CD4-positive, alpha-beta T cell treated with Interleukin-4 for 4 hours (primary cell): Measurements from ENCODE around the gene ITSN1.
"Not testable (repeated sequence)": the region's sequence is repeated elsewhere in the genome, so short reads cannot be mapped to it uniquely, and the experiment has no call there.

Experiments
- DNase-seq: peaks from one replicate; pipeline ENCODE4 v3.0.0-alpha.2; 2020

ITSN1 gene

GRCh38 chr21:33642027-33642895, at the start of gene ITSN1:
ITSN1 (plus strand) TSS chr21:33642501; CDS start chr21:33718829, 76,328 bp downstream.
- peak; percentile 100 for DNase-seq

DNA sequence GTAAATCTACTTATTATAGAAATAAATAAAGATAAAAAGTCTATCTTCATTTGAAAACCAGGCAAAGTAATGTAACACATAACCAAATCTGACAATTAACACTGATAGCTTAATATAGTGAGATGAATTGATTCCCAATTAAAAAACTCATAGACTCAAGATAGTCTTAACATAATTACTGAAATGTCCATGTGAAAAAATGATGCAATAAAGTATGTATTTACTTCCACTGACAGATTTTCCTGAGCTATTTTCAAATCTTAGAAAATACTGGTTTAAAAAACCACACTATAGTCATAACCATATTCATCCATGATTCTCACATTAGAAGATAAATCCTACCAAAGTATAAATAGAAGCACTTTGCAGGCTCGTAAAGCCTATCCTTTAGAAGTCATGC, 44.2 kb upstream of the ITSN1 start:
- DNase-seq: no peak

DNA sequence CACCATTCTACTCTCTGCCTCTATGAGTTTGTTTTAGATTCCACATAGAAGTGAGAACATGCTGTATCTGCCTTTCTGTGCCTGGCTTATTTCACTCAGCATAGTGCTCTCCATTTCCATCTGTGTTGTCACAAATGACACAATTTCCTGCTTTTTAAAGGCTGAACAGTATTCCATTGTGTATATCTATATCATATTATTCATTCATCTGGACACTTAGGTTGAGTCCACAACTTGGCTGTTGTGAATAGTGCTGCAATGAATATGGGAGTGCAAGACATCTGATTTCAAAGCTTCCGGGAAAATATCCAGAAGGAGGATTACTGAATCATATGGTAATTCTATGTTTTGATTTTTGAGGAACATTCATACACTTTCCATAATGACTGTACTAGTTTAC, 33.7 kb upstream of the ITSN1 start:
- DNase-seq: no peak

DNA sequence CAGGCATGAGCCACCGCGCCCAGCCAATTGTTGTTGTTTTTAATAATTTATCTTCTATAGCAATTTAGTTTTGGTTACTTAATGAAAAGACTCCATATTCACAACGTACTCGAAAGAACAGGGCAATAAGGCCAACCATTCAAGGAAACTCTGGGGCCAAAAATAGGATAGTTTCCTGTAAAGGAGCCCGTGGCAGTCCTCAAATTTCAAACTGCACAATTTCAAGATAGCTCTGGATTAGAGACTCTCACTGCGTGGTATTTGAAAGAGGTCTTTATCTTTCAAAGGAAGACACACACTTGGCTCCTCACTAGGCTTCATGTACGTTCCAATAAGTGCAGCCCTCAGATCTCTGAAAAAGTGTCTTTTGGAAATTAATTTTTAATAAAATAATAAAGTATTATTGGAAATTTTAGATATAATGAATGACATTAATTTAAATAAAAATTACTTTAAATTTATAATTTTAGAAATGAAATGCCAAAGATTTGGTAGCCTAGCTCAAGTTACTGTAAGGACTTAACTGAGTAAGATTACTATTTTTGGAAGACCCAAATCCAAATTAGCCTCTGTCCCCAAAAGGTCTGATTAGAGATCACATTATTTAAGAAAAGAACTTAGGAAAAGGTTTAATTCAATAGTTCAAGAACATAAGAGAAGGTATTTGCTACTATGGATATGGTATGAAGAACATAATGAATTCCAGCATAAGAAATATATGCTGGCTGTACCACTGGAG, 31.1 kb upstream of the ITSN1 start:
- DNase-seq: no peak

GRCh38 chr21:33617565-33617964, 24.7 kb upstream of the ITSN1 start:
- DNase-seq: not testable (repeated sequence)

- no peak for DNase-seq
These were observed 23.9 kb upstream of the ITSN1 start for GRCh38 chr21:33618407-33618806.

GRCh38 chr21:33619726-33620125, 22.6 kb upstream of the ITSN1 start:
- DNase-seq: no peak

- DNase-seq: no peak
These were observed 20.0 kb upstream of the ITSN1 start for GRCh38 chr21:33622253-33622652.

DNA sequence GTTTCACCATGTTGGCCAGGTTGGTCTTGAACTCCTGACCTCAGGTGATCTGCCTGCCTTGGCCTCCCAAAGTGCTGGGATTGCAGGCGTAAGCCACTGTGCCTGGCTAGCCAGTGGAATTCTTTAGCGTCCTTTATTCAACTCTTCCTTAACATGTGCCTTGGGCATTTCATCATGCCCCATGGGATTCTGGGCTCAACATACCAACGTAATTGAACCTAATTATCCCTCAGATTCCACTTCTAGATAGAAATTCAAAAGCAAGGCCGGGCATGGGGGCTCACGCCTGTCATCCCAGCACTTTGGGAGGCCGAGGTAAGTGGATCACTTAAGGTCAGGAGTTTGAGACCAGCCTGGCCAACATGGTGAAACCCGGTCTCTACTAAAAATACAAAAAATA, 16.1 kb upstream of the ITSN1 start:
- not testable (repeated sequence) for DNase-seq

GRCh38 chr21:33634254-33634653, 8.0 kb upstream of the ITSN1 start:
- no peak for DNase-seq

- no peak for DNase-seq
These were observed 1.5 kb upstream of the ITSN1 start for GRCh38 chr21:33640697-33641351.

GRCh38 chr21:33641352-33642026, 812 bp upstream of the ITSN1 start, which contains the start of gene CRYZL1:
CRYZL1 (minus strand) TSS chr21:33641741; CDS start chr21:33631551, 10,190 bp downstream.
- peak; percentile 100 for DNase-seq

DNA sequence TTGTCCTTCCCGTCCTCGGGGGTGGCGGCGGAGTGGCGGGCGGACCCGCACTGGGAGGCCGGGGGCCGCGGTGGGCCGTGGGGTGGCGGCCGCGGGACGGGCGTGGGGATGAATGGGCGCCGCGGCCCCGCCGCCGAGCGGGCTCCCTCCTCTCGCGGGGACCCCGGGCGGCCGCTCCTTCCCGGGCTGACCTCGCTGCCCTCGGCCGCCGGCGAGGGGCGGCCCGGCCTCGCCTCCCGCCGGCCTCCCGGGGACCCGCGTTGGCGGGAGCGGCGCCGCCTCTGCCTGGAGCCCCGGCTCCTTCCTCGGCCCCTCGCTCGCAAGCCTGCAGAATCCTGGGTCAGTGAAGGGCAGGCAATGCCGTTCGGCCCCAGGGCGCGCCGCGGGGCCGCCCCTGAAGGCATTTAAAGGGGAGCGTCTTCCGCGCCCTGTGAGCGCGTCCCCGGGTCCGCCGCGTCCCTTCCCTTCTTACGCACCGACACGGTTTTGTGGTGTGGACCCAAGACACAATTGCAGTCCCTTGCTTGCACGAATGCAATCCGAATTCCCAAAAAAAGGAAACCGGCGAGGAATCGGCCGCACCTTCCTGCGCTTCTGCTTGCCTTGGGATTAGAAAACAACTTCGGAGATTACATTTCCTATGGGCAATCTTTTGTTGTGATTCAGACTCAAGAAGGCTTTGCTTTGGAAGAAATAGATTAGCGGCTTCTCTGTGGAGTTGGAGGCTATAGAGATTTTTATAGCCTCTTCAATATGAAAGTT, 776 bp downstream of the ITSN1 start:
- DNase-seq: no peak

DNA sequence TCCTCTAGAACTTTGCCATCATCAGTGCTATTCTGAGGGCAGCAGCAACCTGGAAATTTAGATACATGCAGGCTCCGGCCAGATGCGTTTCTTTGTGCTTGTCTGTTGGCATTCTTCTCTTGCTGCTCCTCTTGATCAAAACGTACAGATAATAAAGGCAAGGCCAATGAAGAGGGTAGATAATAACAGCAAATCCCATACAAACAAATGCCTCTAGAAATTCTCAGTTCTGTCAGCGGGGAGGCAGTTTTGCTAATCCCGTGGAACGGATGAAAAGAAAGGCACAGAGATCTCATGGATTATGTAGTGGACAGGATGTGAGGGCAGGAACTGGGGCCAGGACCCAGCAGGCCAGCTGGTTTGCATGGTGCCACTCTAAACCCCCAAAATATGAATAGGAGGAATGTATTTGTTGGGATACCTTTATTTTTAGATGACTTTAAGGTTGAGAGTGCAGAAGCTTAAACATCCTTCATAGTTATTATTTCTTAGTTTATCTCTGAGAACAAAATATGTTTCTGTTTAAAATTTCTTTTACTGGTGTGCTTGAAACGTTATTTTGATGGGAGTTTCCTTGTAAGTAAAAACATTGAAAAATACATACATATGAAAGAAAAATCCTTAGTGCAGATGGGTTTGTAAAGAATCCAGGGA, 1.5 kb downstream of the ITSN1 start:
- DNase-seq: no peak

DNA sequence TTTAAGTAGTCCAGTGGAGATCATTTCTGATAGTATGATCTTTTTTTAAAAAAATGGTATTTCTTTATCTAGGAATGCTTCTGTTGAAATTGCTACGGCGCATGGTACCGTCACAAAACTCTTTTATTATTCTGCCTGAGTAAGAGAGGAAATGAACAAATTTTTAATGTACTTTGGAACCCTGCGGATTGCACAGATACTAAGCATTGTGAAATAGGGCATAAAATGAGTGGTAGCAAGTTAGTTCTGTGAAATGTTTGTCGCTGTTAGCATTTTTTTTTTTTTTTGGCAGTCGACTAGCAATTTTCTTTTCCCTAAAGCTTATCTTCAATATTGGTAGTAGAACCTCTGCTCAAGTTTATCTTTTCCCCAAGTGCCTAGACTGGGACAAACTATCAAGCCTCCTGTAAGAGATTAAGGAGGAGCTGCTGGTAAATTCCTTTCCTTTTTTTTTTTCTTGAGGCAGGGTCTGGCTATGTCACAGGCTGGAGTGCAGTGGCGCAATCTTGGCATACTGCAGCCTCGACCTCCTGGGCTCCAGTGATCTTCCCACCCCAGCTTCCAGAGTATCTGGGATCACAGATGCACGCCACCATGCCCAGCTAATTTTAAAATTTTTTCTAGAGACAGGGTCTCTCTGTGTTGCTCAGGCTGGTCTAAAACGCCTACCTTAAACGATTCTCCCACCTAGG, 2.2 kb downstream of the ITSN1 start:
- DNase-seq: no peak

DNA sequence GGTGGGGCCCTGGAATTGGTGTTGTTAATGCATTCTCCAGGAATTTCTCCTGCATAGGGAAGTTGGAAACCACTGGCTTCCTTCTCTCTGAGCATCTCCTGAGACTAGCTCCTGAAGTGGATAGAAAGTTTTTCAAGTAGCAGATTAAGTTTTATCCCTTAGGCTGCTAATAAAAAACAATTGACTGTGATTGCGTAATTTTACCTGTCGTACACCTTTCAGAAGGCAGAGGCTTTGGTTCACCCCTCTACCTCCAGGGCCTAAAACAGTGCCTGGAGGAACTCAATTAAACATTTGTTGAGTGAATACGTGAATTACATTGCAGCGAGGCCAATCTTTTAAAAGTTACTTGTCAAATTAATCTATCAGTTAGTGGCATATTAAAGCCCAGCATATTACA, 3.4 kb downstream of the ITSN1 start:
- no peak for DNase-seq

DNA sequence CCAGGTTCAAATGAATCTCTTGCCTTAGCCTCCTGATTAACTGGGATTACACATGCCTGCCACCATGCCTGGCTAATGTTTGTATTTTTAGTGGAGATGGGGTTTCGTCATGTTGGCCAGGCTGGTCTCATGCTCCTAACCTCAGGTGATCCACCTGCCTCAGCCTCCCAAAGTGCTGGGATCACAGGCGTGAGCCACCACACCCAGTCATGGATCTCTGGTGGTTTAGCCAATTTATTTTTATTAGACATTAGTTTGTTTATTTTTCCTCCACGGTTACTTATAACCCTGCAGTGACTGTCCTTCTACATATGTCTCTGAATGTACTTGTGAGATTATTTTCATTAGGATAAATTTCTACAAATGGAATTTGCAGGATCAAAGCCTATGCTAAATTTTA, 5.3 kb downstream of the ITSN1 start:
- DNase-seq: no peak

DNA sequence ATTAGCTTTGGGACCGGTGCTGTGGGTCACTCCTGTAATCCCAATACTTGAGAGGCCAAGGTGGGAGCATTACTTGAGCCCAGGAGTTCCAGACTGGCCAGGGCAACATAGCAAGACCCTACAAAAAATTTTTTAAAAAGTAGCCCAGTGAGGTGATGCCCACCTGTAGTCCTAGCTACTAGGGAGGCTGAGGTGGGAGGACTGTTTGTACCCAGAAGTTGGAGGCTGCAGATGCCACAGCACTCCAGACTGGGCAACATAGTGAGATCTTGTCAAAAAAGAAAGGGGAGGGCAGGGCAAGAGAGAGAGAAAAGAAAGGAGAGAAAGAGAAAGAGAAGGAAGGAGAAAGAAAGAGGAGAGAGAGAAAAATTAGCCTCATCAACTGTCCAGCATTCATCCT, 6.3 kb downstream of the ITSN1 start:
- DNase-seq: no peak

DNA sequence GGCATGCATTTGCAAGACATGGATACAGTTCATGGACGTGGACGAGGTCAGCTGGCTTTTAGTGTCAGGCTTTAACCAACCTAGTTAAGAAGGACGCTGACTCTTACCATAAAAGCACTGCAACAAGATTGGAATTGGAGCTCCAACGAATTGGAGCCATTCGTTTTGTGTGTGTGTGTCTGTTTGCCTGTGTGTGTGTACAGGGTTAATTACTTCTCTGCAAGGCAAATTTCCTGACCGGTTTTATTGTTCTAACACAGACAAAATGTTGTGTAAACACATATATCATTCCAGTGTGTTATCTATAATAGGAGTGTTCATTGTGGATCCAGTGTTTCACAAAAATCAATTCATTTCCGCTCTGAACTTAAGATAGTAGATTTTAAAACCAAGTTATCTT, 7.9 kb downstream of the ITSN1 start:
- DNase-seq: no peak

GRCh38 chr21:33650929-33651509, 8.7 kb downstream of the ITSN1 start:
- no peak for DNase-seq
